ENCODE data around the gene NAA60.

DNA sequence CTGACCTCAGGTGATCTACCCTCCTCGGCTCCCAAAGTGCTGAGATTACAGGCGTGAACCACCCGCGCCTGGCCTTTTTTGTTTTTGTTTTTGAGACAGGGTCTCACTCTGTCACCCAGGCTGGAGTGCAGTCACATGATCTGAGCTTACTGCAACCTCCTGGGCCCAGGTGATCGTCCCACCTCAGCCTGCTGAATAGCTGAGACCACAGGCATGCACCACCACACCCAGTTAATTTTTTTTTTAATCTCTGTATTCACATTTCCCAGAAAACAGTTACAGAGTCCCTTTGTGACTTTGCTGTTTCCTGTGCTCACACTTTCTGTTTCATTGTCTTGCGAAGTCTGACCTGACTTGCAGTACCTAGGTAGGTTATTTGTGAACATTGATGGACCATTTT lies 60.0 kb downstream of the NAA60 start:
- TF ChIP-seq, protein P1, sequence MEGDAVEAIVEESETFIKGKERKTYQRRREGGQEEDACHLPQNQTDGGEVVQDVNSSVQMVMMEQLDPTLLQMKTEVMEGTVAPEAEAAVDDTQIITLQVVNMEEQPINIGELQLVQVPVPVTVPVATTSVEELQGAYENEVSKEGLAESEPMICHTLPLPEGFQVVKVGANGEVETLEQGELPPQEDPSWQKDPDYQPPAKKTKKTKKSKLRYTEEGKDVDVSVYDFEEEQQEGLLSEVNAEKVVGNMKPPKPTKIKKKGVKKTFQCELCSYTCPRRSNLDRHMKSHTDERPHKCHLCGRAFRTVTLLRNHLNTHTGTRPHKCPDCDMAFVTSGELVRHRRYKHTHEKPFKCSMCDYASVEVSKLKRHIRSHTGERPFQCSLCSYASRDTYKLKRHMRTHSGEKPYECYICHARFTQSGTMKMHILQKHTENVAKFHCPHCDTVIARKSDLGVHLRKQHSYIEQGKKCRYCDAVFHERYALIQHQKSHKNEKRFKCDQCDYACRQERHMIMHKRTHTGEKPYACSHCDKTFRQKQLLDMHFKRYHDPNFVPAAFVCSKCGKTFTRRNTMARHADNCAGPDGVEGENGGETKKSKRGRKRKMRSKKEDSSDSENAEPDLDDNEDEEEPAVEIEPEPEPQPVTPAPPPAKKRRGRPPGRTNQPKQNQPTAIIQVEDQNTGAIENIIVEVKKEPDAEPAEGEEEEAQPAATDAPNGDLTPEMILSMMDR (conservative IDR thresholded peaks at IDR 0.05): no peak
- TF ChIP-seq EZH2 (IDR thresholded peaks at IDR 0.05; ENCODE audit: low read depth): no peak

All from PC-9 (cell line).